Osteoblast (primary cell): ENCODE measurements around the gene TLNRD1. TPM values are rescaled to one million over a fixed set of nuclear protein-coding genes. Genes with fewer than 3 reads are reported as not detected.

Source experiments
- DNase-seq: peaks from one replicate; pipeline ENCODE4 v3.0.0; 2011; ENCODE audit warnings: low spot score, mixed read lengths; ENCODE audit not compliant: insufficient read length; ENCODE audit errors: missing footprints
- H2AFZ ChIP-seq: 2 replicates; pipeline ENCODE4 v1.6.0; 2011; ENCODE audit warnings: mild to moderate bottlenecking, low read length
- H3K27ac ChIP-seq: 2 replicates; pipeline ENCODE4 v1.5.1; 2011; ENCODE audit warnings: mild to moderate bottlenecking, low read depth, low read length, moderate library complexity
- H3K27me3 ChIP-seq: 2 replicates; pipeline ENCODE4 v1.6.0; 2012; ENCODE audit warnings: mild to moderate bottlenecking, control low read depth, inconsistent platforms, low read length, moderate library complexity; ENCODE audit not compliant: insufficient read depth
- H3K36me3 ChIP-seq: 2 replicates; pipeline ENCODE4 v1.5.1; 2011; ENCODE audit warnings: mild to moderate bottlenecking, low read length, control low read depth, moderate library complexity; ENCODE audit not compliant: insufficient read depth
- H3K4me1 ChIP-seq: 2 replicates; pipeline ENCODE4 v1.5.1; 2011; ENCODE audit warnings: mild to moderate bottlenecking, low read length, control low read depth, moderate library complexity; ENCODE audit not compliant: insufficient read depth
- H3K4me2 ChIP-seq: 2 replicates; pipeline ENCODE4 v1.6.0; 2011; ENCODE audit warnings: mild to moderate bottlenecking, low read length; ENCODE audit not compliant: insufficient read depth
- H3K4me3 ChIP-seq: fragments of 200-600 bp; sonication (generic); 3 replicates; pipeline ENCODE4 v1.5.1; 2012; ENCODE audit warnings: mild to moderate bottlenecking, low read length, inconsistent platforms; ENCODE audit not compliant: insufficient read depth
- H3K79me2 ChIP-seq: 2 replicates; pipeline ENCODE4 v1.6.0; 2012; ENCODE audit warnings: mild to moderate bottlenecking, low read length, control low read depth, inconsistent platforms; ENCODE audit not compliant: insufficient read depth
- H3K9me3 ChIP-seq: 2 replicates; pipeline ENCODE4 v1.5.1; 2011; ENCODE audit warnings: low read depth, low read length, control low read depth
- H4K20me1 ChIP-seq: 2 replicates; pipeline ENCODE4 v1.6.0; 2012; ENCODE audit warnings: mild to moderate bottlenecking, low read length, control low read depth; ENCODE audit not compliant: insufficient read depth
- total RNA-seq: library from RNA; depleted of rRNA; stranded (reverse); fragments of >200 nt; gene quantifications from 2 replicates; pipeline ENCODE4 v1.2.3, GENCODE V29; 2012
- TF ChIP-seq, protein P1 (sequence below): IDR thresholded peaks from 2 replicates; pipeline ENCODE4 v1.5.1; 2011; ENCODE audit warnings: mild to moderate bottlenecking, low read depth, low read length, moderate library complexity; ENCODE audit errors: extremely low read depth

Gene TLNRD1
- total RNA-seq, 1 donor: 7.6 TPM

GRCh38 chr15:81003097-81003350 is 2.3 kb downstream of the TLNRD1 start:
- TF ChIP-seq, protein P1, sequence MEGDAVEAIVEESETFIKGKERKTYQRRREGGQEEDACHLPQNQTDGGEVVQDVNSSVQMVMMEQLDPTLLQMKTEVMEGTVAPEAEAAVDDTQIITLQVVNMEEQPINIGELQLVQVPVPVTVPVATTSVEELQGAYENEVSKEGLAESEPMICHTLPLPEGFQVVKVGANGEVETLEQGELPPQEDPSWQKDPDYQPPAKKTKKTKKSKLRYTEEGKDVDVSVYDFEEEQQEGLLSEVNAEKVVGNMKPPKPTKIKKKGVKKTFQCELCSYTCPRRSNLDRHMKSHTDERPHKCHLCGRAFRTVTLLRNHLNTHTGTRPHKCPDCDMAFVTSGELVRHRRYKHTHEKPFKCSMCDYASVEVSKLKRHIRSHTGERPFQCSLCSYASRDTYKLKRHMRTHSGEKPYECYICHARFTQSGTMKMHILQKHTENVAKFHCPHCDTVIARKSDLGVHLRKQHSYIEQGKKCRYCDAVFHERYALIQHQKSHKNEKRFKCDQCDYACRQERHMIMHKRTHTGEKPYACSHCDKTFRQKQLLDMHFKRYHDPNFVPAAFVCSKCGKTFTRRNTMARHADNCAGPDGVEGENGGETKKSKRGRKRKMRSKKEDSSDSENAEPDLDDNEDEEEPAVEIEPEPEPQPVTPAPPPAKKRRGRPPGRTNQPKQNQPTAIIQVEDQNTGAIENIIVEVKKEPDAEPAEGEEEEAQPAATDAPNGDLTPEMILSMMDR: no peak
- no peak for DNase-seq
- H3K36me3 ChIP-seq: peaks cover 6% of the 10 kb centered on the region
- no peaks in the 10 kb centered on the region for H3K27me3 ChIP-seq
- H3K9me3 ChIP-seq: no peaks in the 10 kb centered on the region
- H4K20me1 ChIP-seq: peaks cover 14% of the 10 kb centered on the region
- peak overlapping the region; percentile 92 for H3K4me3 ChIP-seq
- no peak overlapping the region for H3K27ac ChIP-seq
- H3K4me1 ChIP-seq: peaks cover 14% of the 10 kb centered on the region
- H2AFZ ChIP-seq: no peak overlapping the region
- H3K79me2 ChIP-seq: peaks cover 55% of the 10 kb centered on the region
- H3K4me2 ChIP-seq: peak overlapping the region; percentile 84

GRCh38 chr15:81006124-81006523 is 5.4 kb downstream of the TLNRD1 start:
- Histone ChIP-seq H3K27me3 (no peaks in the 10 kb centered on the region), H3K4me1 (peaks cover 12% of the 10 kb centered on the region), H3K4me2 (no peak overlapping the region), H2AFZ (no peak overlapping the region), H3K9me3 (no peaks in the 10 kb centered on the region), H3K79me2 (peaks cover 64% of the 10 kb centered on the region), H4K20me1 (peaks cover 16% of the 10 kb centered on the region), H3K36me3 (peaks cover 6% of the 10 kb centered on the region), H3K4me3 (no peak overlapping the region), H3K27ac (no peak overlapping the region)
- TF ChIP-seq, protein P1: no peak
- DNase-seq: no peak

DNA sequence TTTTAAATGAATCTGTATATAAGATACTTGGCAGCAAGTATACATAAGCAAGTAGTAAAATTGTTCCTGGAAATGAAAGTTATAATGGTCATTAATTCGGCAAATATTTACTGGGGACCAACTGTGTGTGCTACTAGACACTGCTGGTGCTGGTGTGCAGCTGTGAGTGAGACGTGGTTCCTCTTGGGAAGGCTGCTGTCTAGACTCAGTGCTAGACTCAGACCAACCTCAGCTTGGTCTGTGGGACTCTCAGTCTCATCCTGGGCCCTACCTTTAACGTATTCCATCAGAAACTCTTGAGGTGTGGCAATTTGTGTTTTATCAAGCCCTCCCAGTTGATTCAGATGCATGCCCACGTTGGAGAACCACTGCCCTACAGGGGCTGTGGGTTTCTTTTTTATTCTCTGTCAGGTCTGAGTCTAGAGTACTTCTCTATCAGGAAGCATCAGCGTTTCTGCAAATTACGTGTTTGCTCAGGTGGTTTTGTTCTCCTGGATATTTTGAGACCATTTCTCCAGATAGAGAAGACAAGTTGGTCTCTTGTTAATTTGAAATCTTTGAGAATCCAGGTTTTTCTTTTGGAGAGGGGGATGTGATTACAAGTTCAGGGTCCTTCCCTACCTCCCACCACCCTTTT is 6.8 kb downstream of the TLNRD1 start:
- no peak overlapping the region for H3K27ac ChIP-seq
- no peaks in the 10 kb centered on the region for H3K27me3 ChIP-seq
- no peak overlapping the region for H2AFZ ChIP-seq
- no peak overlapping the region for H3K4me3 ChIP-seq
- H3K36me3 ChIP-seq: peaks cover 6% of the 10 kb centered on the region
- H3K9me3 ChIP-seq: no peaks in the 10 kb centered on the region
- peaks cover 13% of the 10 kb centered on the region for H4K20me1 ChIP-seq
- H3K79me2 ChIP-seq: peaks cover 55% of the 10 kb centered on the region
- peaks cover 11% of the 10 kb centered on the region for H3K4me1 ChIP-seq
- no peak overlapping the region for H3K4me2 ChIP-seq
- no peak for DNase-seq
- TF ChIP-seq, protein P1: no peak

GRCh38 chr15:81008312-81008711 is 7.6 kb downstream of the TLNRD1 start:
- DNase-seq: no peak
- no peak overlapping the region for H3K4me3 ChIP-seq
- H3K36me3 ChIP-seq: peaks cover 6% of the 10 kb centered on the region
- TF ChIP-seq, protein P1: no peak
- peaks cover 7% of the 10 kb centered on the region for H4K20me1 ChIP-seq
- H3K79me2 ChIP-seq: peaks cover 48% of the 10 kb centered on the region
- no peaks in the 10 kb centered on the region for H3K27me3 ChIP-seq
- H2AFZ ChIP-seq: no peak overlapping the region
- no peak overlapping the region for H3K4me2 ChIP-seq
- H3K27ac ChIP-seq: no peak overlapping the region
- peaks cover 6% of the 10 kb centered on the region for H3K4me1 ChIP-seq
- H3K9me3 ChIP-seq: no peaks in the 10 kb centered on the region
